ENCODE data around the gene PLEKHO1. TPM values are rescaled to one million over a fixed set of nuclear protein-coding genes. Genes with fewer than 3 reads are reported as not detected.
"Not testable (repeated sequence)": the region's sequence is repeated elsewhere in the genome, so short reads cannot be mapped to it uniquely, and the experiment has no call there.

Gene PLEKHO1
- total RNA-seq, 1 donor from 2014 or later, result 113 TPM

GRCh38 chr1:150179867-150180266 lies 30.2 kb downstream of the PLEKHO1 start:
- peaks cover 40% of the 10 kb centered on the region for H3K4me1 Mint-ChIP-seq
- peak overlapping the region; percentile 38 for H3K27ac Mint-ChIP-seq (ENCODE audit: unreplicated experiment)
- no peaks in the 10 kb centered on the region for H3K36me3 Mint-ChIP-seq (ENCODE audit: low read depth)
- H3K4me3 Mint-ChIP-seq, result no peak overlapping the region
- no peak for DNase-seq (ENCODE audit: low read depth, low spot score)
- no peaks in the 10 kb centered on the region for H3K9me3 Mint-ChIP-seq
- TF ChIP-seq, protein P1, sequence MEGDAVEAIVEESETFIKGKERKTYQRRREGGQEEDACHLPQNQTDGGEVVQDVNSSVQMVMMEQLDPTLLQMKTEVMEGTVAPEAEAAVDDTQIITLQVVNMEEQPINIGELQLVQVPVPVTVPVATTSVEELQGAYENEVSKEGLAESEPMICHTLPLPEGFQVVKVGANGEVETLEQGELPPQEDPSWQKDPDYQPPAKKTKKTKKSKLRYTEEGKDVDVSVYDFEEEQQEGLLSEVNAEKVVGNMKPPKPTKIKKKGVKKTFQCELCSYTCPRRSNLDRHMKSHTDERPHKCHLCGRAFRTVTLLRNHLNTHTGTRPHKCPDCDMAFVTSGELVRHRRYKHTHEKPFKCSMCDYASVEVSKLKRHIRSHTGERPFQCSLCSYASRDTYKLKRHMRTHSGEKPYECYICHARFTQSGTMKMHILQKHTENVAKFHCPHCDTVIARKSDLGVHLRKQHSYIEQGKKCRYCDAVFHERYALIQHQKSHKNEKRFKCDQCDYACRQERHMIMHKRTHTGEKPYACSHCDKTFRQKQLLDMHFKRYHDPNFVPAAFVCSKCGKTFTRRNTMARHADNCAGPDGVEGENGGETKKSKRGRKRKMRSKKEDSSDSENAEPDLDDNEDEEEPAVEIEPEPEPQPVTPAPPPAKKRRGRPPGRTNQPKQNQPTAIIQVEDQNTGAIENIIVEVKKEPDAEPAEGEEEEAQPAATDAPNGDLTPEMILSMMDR (conservative IDR thresholded peaks at IDR 0.05), result no peak
- no peaks in the 10 kb centered on the region for H3K27me3 Mint-ChIP-seq (ENCODE audit: low read depth)

DNA sequence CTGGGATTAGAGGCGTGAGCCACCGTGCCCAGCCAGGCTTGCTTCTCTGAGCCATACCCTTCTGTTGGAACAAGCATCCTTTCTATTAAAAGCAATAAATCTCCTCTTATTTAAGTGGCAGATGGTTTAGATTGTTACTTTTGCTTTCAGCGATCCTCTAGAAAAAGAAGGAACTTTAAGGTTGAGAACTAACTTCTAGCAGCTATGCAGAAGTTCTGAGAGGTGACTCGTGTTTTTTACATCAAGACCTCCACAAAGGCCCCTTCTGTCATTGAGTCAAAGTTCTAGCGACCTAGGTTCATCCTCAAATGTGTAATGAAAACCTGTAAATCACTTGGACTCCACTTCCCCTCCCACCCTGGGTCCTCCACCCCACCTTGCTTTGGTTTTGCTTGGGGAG lies 30.8 kb downstream of the PLEKHO1 start:
- H3K9me3 Mint-ChIP-seq, result no peaks in the 10 kb centered on the region
- H3K4me3 Mint-ChIP-seq, result no peak overlapping the region
- TF ChIP-seq, protein P1 (conservative IDR thresholded peaks at IDR 0.05), result no peak
- DNase-seq (ENCODE audit: low read depth, low spot score), result no peak
- no peaks in the 10 kb centered on the region for H3K36me3 Mint-ChIP-seq (ENCODE audit: low read depth)
- H3K27ac Mint-ChIP-seq (ENCODE audit: unreplicated experiment), result no peak overlapping the region
- H3K27me3 Mint-ChIP-seq (ENCODE audit: low read depth), result no peaks in the 10 kb centered on the region
- H3K4me1 Mint-ChIP-seq, result peaks cover 38% of the 10 kb centered on the region

DNA sequence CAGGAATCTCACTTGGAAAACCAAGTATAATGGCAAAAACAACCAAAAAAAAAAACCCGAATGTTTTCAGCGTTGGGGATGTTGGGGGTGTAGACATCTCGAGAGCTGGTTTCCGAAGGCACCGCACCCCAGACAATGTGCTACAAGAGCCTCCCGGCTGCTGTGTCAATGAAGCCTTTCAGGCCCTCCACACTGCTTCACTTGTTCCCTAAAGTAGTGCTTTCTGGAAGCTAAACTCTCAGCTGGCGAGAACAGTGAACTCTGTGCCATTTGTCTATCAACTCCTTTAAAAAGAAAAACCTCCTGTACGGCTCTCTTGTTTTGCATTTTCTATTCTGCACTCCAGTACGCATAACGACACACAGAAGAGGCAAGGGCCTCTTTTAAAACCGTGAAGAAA lies 32.5 kb downstream of the PLEKHO1 start:
- DNase-seq (ENCODE audit: low read depth, low spot score), result no peak
- H3K27me3 Mint-ChIP-seq (ENCODE audit: low read depth), result no peaks in the 10 kb centered on the region
- H3K4me3 Mint-ChIP-seq, result peak overlapping the region; percentile 55
- no peaks in the 10 kb centered on the region for H3K36me3 Mint-ChIP-seq (ENCODE audit: low read depth)
- peaks cover 45% of the 10 kb centered on the region for H3K4me1 Mint-ChIP-seq
- peak overlapping the region; percentile 32 for H3K27ac Mint-ChIP-seq (ENCODE audit: unreplicated experiment)
- TF ChIP-seq, protein P1 (conservative IDR thresholded peaks at IDR 0.05), result no peak
- no peaks in the 10 kb centered on the region for H3K9me3 Mint-ChIP-seq

- no peak for DNase-seq (ENCODE audit: low read depth, low spot score)
- H3K27ac Mint-ChIP-seq (ENCODE audit: unreplicated experiment), result no peak overlapping the region
- H3K4me1 Mint-ChIP-seq, result peaks cover 49% of the 10 kb centered on the region
- no peaks in the 10 kb centered on the region for H3K27me3 Mint-ChIP-seq (ENCODE audit: low read depth)
- no peaks in the 10 kb centered on the region for H3K36me3 Mint-ChIP-seq (ENCODE audit: low read depth)
- TF ChIP-seq, protein P1 (conservative IDR thresholded peaks at IDR 0.05), result no peak
- no peak overlapping the region for H3K4me3 Mint-ChIP-seq
- no peaks in the 10 kb centered on the region for H3K9me3 Mint-ChIP-seq
Observed at GRCh38 chr1:150183061-150183460, 33.3 kb downstream of the PLEKHO1 start.

GRCh38 chr1:150185481-150185880 lies 35.8 kb downstream of the PLEKHO1 start:
- Mint-ChIP-seq H3K27me3 (ENCODE audit: low read depth) (no peaks in the 10 kb centered on the region), H3K4me3 (no peak overlapping the region), H3K36me3 (ENCODE audit: low read depth) (no peaks in the 10 kb centered on the region), H3K4me1 (peaks cover 48% of the 10 kb centered on the region), H3K27ac (ENCODE audit: unreplicated experiment) (no peak overlapping the region), H3K9me3 (no peaks in the 10 kb centered on the region)
- no peak for DNase-seq (ENCODE audit: low read depth, low spot score)
- TF ChIP-seq, protein P1 (conservative IDR thresholded peaks at IDR 0.05), result no peak

- not testable (repeated sequence) for H3K27me3 Mint-ChIP-seq (ENCODE audit: low read depth); H3K27ac Mint-ChIP-seq (ENCODE audit: unreplicated experiment); H3K9me3 Mint-ChIP-seq; H3K4me3 Mint-ChIP-seq; H3K36me3 Mint-ChIP-seq (ENCODE audit: low read depth); DNase-seq (ENCODE audit: low read depth, low spot score)
- H3K4me1 Mint-ChIP-seq, result peaks cover 41% of the 10 kb centered on the region
Observed at GRCh38 chr1:150186438-150186788, 36.7 kb downstream of the PLEKHO1 start.

Measured in neural crest cell (in vitro differentiated cells).